Measurements from ENCODE around the gene SNTA1. TPM values are rescaled to one million over a fixed set of nuclear protein-coding genes. Genes with fewer than 3 reads are reported as not detected.
A peak's percentile ranks its signal among the peaks of the same experiment; 100 is the strongest.
"Not testable (repeated sequence)": the region's sequence is repeated elsewhere in the genome, so short reads cannot be mapped to it uniquely, and the experiment has no call there.

SNTA1 gene
- total RNA-seq, 4 donors from 2014 or later = 26.8 to 54.6 (median 51.9) TPM

DNA sequence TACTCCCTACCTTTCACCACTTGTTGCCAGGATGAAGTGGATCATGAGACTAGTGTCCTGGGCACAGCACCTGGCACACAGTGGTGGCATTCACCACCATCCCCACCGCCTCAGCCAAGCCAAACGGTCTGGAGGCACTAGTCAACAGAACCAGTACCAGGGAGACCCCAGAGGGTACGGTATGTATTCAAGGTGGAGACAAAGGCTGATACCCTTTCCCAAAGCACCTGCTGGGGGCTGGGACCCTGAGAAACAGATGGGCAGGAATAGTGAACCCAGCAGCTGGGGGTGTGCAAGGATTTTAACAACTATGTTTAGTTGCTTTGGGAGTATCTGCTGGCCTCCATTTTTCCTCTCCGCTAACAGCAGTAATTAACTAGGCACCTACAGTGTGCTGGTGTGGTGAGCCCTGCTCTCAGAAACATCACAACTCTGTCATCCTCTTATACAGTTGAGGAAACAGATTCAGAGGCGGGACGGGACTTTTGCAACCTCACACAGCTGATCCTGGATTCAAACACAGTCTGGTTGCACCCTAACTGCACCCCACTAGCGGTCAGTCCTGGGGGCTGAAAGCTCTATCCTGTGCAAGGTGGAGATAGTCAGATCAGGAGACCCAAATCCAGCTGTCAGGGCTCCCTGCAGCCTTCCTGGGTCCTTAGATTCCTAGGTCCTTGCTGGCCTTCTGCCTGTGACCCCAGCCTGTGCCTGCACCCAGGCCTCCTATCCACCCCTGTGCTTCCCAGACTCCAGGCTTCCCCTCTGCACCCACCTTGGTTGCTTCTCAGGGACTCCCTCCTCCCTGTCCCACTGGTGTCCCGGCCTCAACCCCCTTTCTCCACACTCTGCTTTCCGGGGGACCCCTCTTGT lies 1.2 kb downstream of the SNTA1 start:
- TF ChIP-seq EP300 (IDR thresholded peaks at IDR 0.05) (no peak), POLR2A (IDR thresholded peaks at IDR 0.05) (no peak), POLR2AphosphoS5 (IDR thresholded peaks at IDR 0.05) (no peak)
- TF ChIP-seq, protein P1, sequence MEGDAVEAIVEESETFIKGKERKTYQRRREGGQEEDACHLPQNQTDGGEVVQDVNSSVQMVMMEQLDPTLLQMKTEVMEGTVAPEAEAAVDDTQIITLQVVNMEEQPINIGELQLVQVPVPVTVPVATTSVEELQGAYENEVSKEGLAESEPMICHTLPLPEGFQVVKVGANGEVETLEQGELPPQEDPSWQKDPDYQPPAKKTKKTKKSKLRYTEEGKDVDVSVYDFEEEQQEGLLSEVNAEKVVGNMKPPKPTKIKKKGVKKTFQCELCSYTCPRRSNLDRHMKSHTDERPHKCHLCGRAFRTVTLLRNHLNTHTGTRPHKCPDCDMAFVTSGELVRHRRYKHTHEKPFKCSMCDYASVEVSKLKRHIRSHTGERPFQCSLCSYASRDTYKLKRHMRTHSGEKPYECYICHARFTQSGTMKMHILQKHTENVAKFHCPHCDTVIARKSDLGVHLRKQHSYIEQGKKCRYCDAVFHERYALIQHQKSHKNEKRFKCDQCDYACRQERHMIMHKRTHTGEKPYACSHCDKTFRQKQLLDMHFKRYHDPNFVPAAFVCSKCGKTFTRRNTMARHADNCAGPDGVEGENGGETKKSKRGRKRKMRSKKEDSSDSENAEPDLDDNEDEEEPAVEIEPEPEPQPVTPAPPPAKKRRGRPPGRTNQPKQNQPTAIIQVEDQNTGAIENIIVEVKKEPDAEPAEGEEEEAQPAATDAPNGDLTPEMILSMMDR (IDR thresholded peaks at IDR 0.05) = no peak
- peak overlapping the region in 3 of 4 donors; percentile 88 to 91 (median 89) for H3K27ac ChIP-seq
- H3K9me3 ChIP-seq = no peaks in the 10 kb centered on the region
- WGBS, 2 donors (ENCODE audit: low coverage in 1 of 2) = 74 to 75% methylated on average over 2 to 4 of the region's 9 CpGs
- H3K4me3 ChIP-seq = peak overlapping the region; percentile 53 to 90
- H3K4me1 ChIP-seq = peaks cover 0 to 50% (median 13%) of the 10 kb centered on the region in 3 donors
- no peaks in the 10 kb centered on the region for H3K27me3 ChIP-seq
- no peak for ATAC-seq
- peaks cover 0 to 9% of the 10 kb centered on the region in 2 donors for H3K36me3 ChIP-seq

DNA sequence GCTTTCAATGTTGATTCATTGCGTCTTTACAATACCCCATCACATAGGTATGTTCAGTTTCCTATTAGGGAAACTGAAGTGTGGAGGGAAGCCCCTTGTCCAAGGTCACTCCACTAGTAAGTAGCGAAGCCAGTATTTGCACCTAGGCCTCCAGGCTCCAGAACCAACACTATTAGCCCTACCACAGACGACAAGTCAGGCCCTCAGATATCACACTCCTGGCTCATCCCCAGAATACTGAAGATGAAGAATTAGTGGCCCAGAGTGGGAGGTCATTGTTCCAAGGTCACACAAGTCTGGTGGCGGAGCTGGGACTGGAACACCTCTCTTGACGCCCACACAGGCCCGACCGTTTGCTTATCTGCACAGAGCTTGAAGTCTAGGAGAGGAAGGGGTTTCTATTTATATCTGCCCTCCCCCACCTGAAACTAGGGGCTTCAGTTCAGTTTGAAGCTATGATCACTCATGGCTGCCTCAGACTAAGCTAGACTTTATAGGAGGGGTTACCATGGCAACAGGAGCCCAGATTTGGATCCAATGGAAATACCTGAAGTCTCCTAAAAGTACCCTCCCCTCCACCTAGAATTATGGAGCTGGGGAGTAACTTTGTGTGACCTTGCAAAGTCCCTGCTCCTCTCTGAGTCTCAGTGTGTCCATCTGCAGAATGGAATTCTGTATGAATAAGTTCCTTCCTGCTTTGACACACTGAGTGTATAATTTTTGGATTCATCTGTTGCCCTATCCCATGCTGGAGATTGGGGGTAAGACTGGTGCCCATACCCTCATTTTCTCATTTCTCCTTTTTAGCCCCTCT lies 2.2 kb downstream of the SNTA1 start:
- 64 to 70% methylated on average over 1 to 7 of the region's 7 CpGs for WGBS, 2 donors (ENCODE audit: low coverage in 1 of 2)
- H3K4me3 ChIP-seq = no peak overlapping the region
- H3K36me3 ChIP-seq = peaks cover 0 to 13% of the 10 kb centered on the region in 2 donors
- peak overlapping the region in 3 of 4 donors; percentile 9 to 91 (median 44) for H3K27ac ChIP-seq
- H3K27me3 ChIP-seq = no peaks in the 10 kb centered on the region
- TF ChIP-seq POLR2AphosphoS5 (IDR thresholded peaks at IDR 0.05) (no peak), POLR2A (IDR thresholded peaks at IDR 0.05) (no peak), EP300 (IDR thresholded peaks at IDR 0.05) (no peak)
- TF ChIP-seq, protein P1 (IDR thresholded peaks at IDR 0.05) = no peak
- ATAC-seq = no peak
- no peaks in the 10 kb centered on the region for H3K9me3 ChIP-seq
- peaks cover 0 to 53% (median 13%) of the 10 kb centered on the region in 3 donors for H3K4me1 ChIP-seq

DNA sequence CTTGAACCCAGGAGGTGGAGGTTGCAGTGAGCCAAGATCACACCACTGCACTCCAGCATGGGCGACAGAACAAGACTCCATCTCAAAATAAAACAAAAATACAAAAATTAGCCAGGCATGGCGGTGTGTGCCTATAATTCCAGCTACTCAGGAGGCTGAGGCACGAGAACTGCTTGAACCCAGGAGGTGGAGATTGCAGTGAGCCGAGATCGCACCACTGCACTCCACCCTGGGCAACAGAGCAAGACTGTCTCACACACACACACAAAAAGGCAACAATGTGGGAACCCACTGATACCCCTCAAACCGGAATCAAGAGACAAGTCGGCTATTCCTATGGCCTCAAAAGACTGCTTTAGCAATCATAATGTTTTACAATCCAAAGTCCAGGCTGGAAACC lies 3.0 kb downstream of the SNTA1 start:
- Histone ChIP-seq H3K36me3 (peaks cover 0 to 21% of the 10 kb centered on the region in 2 donors), H3K4me1 (peaks cover 0 to 53% (median 13%) of the 10 kb centered on the region in 3 donors)
- 93 to 95% methylated on average over 6 to 7 of the region's 7 CpGs for WGBS, 2 donors (ENCODE audit: low coverage in 1 of 2)
- H3K27ac ChIP-seq, ATAC-seq, H3K4me3 ChIP-seq, H3K9me3 ChIP-seq, H3K27me3 ChIP-seq: not testable (repeated sequence)

DNA sequence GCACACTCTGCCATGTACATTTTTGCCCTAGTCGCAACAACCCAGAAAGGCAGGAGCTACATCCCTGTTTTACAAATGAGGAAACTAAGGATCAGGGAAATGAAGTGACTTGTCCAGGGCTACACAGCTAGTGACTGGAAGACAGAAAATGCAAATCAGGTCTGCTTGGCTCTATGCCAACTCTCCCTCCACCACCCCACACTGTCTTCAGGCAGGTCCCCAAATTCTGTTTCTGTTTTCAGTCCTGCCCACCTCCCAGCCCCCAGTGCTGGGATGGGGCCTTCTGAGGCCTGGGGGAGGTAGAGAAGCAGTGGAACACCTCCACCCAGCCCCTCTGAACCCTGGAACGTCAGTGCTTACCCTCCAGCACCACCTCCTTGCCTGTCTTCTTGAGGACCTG lies 5.1 kb downstream of the SNTA1 start:
- WGBS, 2 donors (ENCODE audit: low coverage in 1 of 2) = 60 to 83% methylated on average over 1 to 2 of the region's 2 CpGs
- TF ChIP-seq, protein P1 (IDR thresholded peaks at IDR 0.05) = no peak
- TF ChIP-seq POLR2AphosphoS5 (IDR thresholded peaks at IDR 0.05) (no peak), EP300 (IDR thresholded peaks at IDR 0.05) (no peak), POLR2A (IDR thresholded peaks at IDR 0.05) (no peak)
- Histone ChIP-seq H3K27ac (peak overlapping the region in 2 of 4 donors; percentile 29 to 51), H3K4me1 (peaks cover 0 to 45% (median 13%) of the 10 kb centered on the region in 3 donors), H3K36me3 (peaks cover 0 to 32% of the 10 kb centered on the region in 2 donors), H3K9me3 (no peaks in the 10 kb centered on the region), H3K4me3 (no peak overlapping the region), H3K27me3 (no peaks in the 10 kb centered on the region)
- no peak for ATAC-seq

DNA sequence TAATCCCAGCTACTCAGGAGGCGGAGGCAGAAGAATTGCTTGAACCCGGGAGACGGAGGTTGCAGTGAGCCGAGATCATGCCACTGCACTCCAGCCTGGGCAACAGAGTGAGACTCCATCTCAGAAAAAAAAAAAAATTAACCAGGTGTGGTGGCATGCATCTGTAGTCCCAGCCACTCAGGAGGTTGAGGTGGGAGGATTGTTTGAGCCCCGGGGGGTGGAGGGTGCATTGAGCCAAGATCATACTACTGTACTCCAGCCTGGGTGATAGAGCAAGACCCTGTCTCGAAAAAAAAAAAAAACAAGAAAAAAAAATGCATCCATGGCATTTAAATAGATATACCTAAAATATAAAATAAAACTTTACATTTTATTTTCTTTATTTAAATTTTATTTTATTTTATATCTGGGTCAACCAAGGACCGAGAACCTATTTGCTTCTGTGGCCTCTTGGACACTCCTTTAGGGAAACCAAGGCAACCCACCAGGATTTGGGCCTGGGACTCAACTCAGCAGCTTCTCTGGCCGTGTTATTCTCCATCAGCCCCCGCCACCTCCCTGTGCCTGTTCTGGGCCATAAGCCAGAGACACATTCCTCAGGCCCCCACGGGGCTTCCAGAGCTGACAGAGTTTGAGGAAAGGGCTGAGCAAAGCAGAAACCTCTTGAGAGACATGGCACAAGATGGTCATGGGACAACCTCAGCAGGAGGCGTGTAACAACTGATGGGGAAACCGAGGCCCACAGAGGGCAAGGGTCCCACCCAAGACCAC lies 6.2 kb downstream of the SNTA1 start:
- H3K36me3 ChIP-seq = peaks cover 0 to 32% of the 10 kb centered on the region in 2 donors
- H3K27ac ChIP-seq = peak overlapping the region in 3 of 4 donors; percentile 29 to 51 (median 46)
- H3K9me3 ChIP-seq = no peaks in the 10 kb centered on the region
- TF ChIP-seq EP300 (IDR thresholded peaks at IDR 0.05) (no peak), POLR2AphosphoS5 (IDR thresholded peaks at IDR 0.05) (peak; percentile 32), POLR2A (IDR thresholded peaks at IDR 0.05) (no peak)
- TF ChIP-seq, protein P1 (IDR thresholded peaks at IDR 0.05) = no peak
- ATAC-seq = no peak
- no peaks in the 10 kb centered on the region for H3K27me3 ChIP-seq
- 71 to 75% methylated on average over 6 to 9 of the region's 12 CpGs for WGBS, 2 donors (ENCODE audit: low coverage in 1 of 2)
- H3K4me1 ChIP-seq = peaks cover 0 to 36% (median 7%) of the 10 kb centered on the region in 3 donors
- no peak overlapping the region for H3K4me3 ChIP-seq
